NCI-H187 treated with DMSO at 0.1 percent for 48 hours (cell line): ENCODE measurements around the gene NEBL.
A peak's percentile ranks its signal among the peaks of the same experiment; 100 is the strongest.
"Not testable (repeated sequence)": the region's sequence is repeated elsewhere in the genome, so short reads cannot be mapped to it uniquely, and the experiment has no call there.

Source experiments
- DNase-seq: peaks from one replicate; lab custom pipeline; 2025; lab: John Stamatoyannopoulos, UW

The NEBL gene

GRCh38 chr10:20897146-20897825, at the start of gene NEBL:
Gene NEBL (minus strand): TSS chr10:20897311. CDS start chr10:20897205, 106 bp downstream.
- no peak for DNase-seq

DNA sequence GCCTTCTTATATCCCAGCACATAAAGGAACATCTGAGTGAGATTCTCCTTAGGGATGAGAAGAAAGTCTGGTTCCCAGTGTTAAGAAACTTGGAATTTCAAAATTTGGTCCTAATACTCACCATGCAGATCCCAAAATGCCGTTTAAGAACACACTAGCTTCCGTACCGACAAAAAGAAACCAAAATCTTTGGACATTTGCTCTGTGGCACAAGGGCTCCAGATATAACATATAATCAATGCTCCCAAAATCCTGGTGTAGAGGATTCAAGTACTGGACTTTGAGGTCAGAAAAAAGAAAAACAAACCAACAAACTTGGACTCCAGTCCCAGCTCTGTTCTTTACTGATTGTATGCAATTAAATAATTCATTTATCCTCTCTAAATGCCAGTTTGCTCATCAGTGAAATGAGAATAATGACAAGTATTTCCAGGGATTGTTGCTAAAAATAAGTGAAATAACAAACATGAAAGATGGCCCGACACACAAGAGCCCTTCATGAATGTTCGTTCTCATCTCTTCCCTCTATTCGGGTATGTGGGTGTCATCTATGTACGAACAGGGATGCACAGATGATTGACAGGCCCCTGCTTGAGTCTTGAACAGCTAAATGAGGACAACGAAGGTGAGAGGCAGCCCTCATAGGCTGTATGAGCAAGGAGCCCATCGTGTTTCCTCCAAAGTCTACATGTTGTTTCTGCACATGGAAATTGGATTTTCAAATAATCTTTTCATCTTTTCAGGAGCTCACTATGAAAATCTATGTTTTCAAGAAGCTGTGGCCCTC, 48.6 kb upstream of the NEBL start:
- no peak for DNase-seq

DNA sequence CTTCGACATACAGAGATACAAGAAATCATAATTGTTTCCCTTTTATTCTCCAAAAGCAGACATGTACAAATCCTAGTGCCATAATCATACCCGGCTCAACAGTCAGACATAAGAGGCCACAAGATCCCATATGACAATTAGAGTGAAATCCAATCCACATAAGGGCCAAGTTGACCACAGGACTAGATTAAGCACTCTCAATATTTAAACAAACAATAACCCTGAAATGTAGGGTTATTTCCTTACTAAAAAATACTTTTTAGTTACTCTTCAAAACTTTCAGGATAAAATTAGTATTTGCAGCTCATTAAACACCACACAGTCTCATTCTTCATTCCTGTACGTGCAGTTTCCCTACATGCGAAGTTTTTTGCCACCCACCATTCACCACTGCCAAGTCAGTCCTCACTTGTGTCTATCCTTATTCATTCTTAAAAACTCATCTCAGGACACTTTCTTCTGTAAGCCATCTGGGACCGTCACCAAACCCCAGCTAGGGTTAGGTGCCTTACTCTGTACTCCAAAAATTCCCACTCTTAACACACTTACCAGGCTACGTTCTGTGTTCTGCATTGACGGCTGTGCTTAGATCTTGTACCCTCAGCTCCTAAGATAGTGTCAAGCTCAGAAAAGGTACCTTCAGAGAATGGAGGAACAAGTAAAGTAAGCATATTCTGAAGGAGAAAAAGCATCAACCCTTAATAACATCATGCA, 47.8 kb upstream of the NEBL start:
- DNase-seq, result no peak

DNA sequence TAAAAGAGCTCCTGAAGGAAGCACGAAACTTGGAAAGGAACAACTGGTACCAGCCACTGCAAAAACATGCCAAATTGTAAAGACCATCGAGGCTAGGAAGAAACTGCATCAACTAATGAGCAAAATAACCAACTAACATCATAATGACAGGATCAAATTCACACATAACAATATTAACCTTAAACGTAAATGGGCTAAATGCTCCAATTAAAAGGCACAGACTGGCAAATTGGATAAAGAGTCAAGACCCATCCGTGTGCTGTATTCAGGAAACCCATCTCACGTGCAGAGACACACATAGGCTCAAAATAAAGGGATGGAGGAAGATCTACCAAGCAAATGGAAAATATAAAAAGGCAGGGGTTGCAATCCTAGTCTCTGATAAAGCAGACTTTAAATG, 42.3 kb upstream of the NEBL start:
- not testable (repeated sequence) for DNase-seq

DNA sequence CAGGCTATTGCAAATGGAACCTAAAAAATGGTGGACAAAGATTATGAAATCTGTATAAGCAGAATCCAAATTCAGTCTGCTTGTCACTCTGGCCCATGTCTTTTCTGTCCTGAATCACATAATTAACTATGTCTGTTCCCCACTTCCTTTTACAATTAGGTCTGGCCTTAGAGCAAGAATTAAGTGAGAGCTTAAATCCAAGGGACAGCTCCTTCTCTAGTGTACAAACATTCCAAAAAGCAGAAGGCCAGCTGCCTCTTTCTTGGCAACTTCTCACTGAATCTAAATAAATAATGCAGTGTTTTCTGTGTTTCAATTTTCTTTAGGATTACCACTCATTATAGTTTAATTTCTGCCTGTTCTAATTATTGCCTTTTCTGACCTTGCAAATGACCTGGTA, 39.3 kb upstream of the NEBL start:
- no peak for DNase-seq

GRCh38 chr10:20935931-20936330, 38.8 kb upstream of the NEBL start:
- no peak for DNase-seq

DNA sequence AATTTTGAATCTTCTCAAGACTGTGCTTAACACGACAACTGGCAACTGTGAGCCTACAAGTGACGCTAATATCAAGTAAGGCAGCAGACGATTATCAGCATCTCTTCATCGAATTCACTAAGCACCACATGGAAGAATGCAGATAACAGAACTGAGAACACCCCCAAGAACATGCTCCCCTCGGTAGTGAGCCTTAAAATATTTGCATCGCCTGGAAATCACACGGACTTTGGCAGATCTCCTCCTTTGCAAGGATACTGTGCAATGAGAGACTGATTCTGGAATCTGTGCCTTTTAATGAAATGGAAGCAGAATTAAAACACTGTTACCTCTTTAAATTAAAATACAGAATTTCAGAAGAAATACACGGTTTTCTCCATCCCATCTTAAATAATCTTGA, 38.2 kb upstream of the NEBL start:
- no peak for DNase-seq

- DNase-seq, result no peak
These were observed 36.6 kb upstream of the NEBL start for GRCh38 chr10:20933705-20934104.

DNA sequence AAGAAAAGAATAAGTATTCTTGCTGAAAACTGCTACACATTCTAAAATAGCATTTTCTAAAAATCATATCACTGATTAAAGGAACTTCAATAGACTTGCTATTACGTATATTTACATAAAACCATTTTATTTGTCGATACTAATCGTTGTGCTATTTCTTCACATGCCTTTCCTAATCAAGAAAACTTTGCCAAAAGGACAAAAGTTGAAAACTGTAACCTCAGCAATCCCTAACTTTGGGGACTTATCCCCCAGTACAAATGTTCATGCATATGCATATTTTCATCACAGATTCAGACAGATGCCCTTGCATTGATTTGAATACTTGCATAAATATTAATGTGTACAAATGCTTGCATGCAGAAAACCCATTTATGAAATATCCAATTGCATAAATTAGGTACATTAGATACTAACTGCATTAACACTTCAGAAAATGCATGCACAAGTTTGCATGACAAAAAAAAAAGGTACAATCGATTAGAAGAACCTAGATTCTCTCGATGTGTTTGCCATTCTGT, 35.6 kb upstream of the NEBL start:
- DNase-seq, result no peak

GRCh38 chr10:20931156-20931795, 34.2 kb upstream of the NEBL start:
- no peak for DNase-seq

DNA sequence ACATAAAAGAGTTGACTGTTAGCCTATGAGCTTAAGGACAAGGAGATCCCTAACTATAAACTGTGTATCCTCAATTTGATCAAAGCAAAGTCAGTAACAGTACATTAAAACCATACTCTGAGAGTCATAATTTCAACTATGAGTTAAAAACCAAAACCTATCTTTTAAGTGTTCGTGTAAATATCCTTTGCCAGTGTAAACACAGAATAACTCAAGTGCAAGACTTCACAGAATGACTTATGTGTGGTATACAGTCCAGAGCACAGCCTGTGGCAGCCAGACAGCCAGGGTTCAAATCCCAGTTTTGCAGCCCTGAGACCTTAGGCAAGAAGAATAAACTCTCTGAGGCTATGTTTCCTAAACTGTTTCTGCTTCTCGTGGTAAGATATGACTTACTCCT, 30.3 kb upstream of the NEBL start:
- no peak for DNase-seq

DNA sequence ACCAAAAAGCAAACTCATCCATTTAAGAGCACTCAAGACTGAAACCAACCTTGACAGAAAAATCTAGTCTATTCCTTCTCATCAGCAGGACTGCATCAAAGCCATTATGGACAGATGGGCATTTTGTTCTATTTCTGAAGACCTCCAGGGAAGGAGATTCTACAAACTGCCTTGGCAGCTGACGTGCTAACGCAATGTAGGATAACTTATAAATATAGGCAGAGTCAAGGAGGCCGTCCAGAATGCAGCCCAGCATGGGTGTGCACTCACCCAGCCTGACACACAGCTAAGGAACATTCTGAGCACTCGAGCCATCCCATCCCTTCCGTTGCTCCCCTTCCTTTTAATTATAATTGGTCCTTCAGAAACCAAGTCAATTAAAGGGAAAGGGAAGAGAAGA, 25.3 kb upstream of the NEBL start:
- DNase-seq, result no peak

- DNase-seq, result peak; percentile 88
These were observed 24.9 kb upstream of the NEBL start for GRCh38 chr10:20922033-20922432.

GRCh38 chr10:20920061-20920460, 22.9 kb upstream of the NEBL start:
- no peak for DNase-seq

DNA sequence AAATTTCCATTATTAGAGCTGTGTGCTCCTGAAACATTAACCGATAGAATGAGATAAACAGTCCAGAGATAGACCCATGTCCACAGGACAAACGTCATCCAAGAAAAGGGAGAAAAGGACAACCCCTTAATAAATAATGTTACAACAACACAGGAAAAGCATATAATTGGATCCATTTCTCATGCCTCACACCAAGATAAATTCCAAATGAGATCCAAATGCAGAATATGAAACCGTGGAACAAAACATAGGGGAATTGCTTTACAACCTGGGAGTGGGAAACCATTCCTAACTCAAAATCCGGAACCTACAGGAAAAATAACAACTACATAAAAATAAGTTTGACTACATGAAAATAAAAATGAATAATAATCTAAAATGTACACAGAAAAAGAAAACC, 22.4 kb upstream of the NEBL start:
- no peak for DNase-seq

DNA sequence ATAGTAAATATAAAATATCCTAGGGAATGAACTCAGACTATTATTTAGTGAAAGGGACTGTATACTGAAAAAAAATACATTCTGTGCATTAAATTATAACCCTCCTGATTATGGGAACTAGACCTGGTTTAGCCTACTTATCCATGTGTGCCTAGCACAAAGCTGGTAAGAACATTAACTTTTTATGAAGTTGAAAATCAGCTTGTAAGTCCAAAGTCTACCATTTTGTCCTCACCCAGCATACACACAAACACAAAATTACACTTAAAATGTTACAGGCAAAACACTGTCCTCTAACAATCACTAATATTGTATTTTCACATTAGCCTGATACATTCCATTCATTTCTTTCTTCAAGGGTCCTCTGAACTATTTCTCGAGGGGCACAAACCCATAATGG, 19.9 kb upstream of the NEBL start:
- DNase-seq, result no peak

GRCh38 chr10:20912969-20913368, 15.9 kb upstream of the NEBL start:
- DNase-seq, result no peak

GRCh38 chr10:20911626-20912025, 14.5 kb upstream of the NEBL start:
- no peak for DNase-seq

- DNase-seq, result no peak
These were observed 12.7 kb upstream of the NEBL start for GRCh38 chr10:20909801-20910200.

DNA sequence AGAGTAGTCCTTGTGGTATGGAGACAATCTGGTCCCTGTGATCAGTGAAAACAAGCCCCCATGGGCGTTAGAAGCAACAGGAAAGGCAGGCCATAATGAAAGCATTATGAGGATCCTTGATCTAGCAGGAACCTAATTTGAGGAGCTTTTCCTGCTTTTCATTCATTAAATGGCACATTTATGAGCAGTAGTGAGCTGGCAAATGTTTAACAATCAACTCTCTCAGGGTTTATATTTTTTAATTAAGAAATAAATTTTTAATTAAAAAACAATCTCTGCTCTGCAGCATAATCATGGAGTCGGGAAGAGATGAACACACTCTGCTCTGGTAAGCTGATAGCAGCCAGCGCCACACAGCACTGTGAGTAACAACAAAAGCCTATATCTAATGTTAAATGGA, 11.3 kb upstream of the NEBL start:
- DNase-seq, result no peak

DNA sequence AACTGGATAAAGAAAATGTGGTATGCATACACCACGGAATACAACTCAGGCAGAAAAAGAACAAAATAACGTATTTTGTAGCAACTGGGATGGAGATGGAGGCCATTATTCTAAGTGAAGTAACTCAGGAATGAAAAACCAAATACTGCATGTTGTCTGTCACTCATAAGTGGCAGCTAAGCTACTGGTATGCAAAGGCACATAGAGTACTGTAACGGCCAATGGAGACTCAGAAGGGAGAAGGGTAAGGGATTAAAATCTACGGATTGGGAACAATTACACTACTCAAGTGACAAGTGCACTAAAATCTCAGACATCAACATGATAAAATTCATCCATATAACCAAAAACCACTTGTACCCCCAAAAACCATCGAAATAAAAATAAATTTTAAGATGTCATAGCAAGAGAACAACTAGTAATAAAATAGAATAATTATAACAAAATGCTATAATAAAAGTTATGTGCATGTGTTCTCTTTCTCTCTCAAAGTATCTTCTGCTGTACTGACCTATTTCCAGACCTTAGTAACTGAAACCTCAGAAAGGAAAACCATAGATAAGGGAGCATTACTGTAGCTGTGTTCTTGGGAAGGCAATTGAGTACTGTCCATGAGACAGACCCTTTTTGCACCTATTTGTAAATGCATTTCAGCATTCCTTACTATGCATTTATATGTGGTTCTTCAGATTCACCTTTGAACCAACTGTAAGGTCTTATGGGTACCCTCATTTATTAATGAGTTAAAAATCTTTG, 6.7 kb upstream of the NEBL start:
- no peak for DNase-seq

GRCh38 chr10:20901110-20901509, 4.0 kb upstream of the NEBL start:
- DNase-seq, result no peak
